ENCODE measurements around the gene MYO7B.

GRCh38 chr2:127572841-127573240 is 37.4 kb downstream of the MYO7B start:
- TF ChIP-seq NFIC (IDR thresholded peaks at IDR 0.05) (no peak), TAF1 (IDR thresholded peaks at IDR 0.05; ENCODE audit: control insufficient read depth, extremely low read depth, insufficient read depth, low read length, severe bottlenecking) (no peak), SMAD3 (CRISPR knock-in tag; conservative IDR thresholded peaks at IDR 0.05) (no peak), EZH2 (IDR thresholded peaks at IDR 0.05; ENCODE audit: borderline replicate concordance, low read depth, low read length) (no peak), ZNF449 (CRISPR knock-in tag; IDR thresholded peaks at IDR 0.05) (no peak)
- TF ChIP-seq, protein P1, sequence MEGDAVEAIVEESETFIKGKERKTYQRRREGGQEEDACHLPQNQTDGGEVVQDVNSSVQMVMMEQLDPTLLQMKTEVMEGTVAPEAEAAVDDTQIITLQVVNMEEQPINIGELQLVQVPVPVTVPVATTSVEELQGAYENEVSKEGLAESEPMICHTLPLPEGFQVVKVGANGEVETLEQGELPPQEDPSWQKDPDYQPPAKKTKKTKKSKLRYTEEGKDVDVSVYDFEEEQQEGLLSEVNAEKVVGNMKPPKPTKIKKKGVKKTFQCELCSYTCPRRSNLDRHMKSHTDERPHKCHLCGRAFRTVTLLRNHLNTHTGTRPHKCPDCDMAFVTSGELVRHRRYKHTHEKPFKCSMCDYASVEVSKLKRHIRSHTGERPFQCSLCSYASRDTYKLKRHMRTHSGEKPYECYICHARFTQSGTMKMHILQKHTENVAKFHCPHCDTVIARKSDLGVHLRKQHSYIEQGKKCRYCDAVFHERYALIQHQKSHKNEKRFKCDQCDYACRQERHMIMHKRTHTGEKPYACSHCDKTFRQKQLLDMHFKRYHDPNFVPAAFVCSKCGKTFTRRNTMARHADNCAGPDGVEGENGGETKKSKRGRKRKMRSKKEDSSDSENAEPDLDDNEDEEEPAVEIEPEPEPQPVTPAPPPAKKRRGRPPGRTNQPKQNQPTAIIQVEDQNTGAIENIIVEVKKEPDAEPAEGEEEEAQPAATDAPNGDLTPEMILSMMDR (IDR thresholded peaks at IDR 0.05 in 2 of 3, conservative IDR thresholded peaks at IDR 0.05 in 1 of 3; ENCODE audit: insufficient read depth in 2 of 3, low read depth in 1 of 3, low read length in 3 of 3) = no peak

Measured in K562 (cell line).